A549 (cell line): ENCODE results near the gene NEK5. TPM values are rescaled to one million over a fixed set of nuclear protein-coding genes. Genes with fewer than 3 reads are reported as not detected.

Experiments
- ATAC-seq, 2 experiments: fragments of 200-7000 bp in 1 of 2; fragments of >200 bp in 1 of 2; cut with Nextera tagmentation in 1 of 2; cut with Tn5 transposase in 1 of 2; 3 replicates each; pipeline versions ENCODE4 v1.8.0 to v1.9.1; 2018 to 2020; ENCODE audit warnings: mild to moderate bottlenecking in 1 of 2, moderate library complexity in 1 of 2
- CTCF ChIA-PET: fragments of 300-600 bp; sonication (Branson Sonifier 250); formaldehyde crosslinking; extraction: SDS; loops from one replicate; lab custom pipeline; 2021; ENCODE audit warnings: antibody characterized with exemption, inconsistent platforms; lab: Yijun Ruan, JAX
- POLR2A ChIA-PET: fragments of 350-600 bp; formaldehyde crosslinking; extraction: SDS; loops from one replicate; lab custom pipeline; 2021; ENCODE audit warnings: antibody characterized with exemption, inconsistent platforms; lab: Yijun Ruan, JAX
- DNase-seq, 2 experiments: peaks; one replicate each; pipeline versions ENCODE4 v3.0.0 to v3.0.0-alpha.2; 2011 to 2016; ENCODE audit warnings: low read depth in 1 of 2, low spot score in 1 of 2
- FAIRE-seq: peaks from 2 replicates; lab custom pipeline; 2011; peaks lifted over from hg19 to GRCh38; lab: Jason Lieb, UNC
- H3K27ac ChIP-seq, 2 experiments: fragments of >200 bp; sonication (Bioruptor Twin); formaldehyde crosslinking; 3 replicates each; pipeline ENCODE4 v1.5.1; 2016 to 2017
- H3K4me1 ChIP-seq: fragments of >200 bp; sonication (Bioruptor Twin); formaldehyde crosslinking; 3 replicates; pipeline ENCODE4 v1.6.1; 2016
- H3K4me2 ChIP-seq: fragments of >200 bp; sonication (Bioruptor Twin); formaldehyde crosslinking; 3 replicates; pipeline ENCODE4 v1.6.1; 2016
- H3K4me3 ChIP-seq: fragments of >200 bp; sonication (Bioruptor Twin); formaldehyde crosslinking; 3 replicates; pipeline ENCODE4 v1.5.1; 2016
- H3K9me3 ChIP-seq: fragments of >200 bp; sonication (Bioruptor Twin); formaldehyde crosslinking; 3 replicates; pipeline ENCODE4 v1.6.1; 2016
- ATOH8 ChIP-seq: fragments of 250-450 bp; sonication (Bioruptor Pico); IDR thresholded peaks from 2 replicates; pipeline ENCODE4 v1.5.0; 2020; ENCODE audit warnings: low read depth, mild to moderate bottlenecking, moderate library complexity
- BHLHE40 ChIP-seq: IDR thresholded peaks from 2 replicates; pipeline ENCODE4 v1.6.1; 2012; ENCODE audit warnings: low read depth, low read length, inconsistent platforms
- CHD4 ChIP-seq: fragments of 200-600 bp; sonication (generic); IDR thresholded peaks from 2 replicates; pipeline ENCODE4 v1.6.1; 2016; ENCODE audit warnings: antibody characterized with exemption, mild to moderate bottlenecking, borderline replicate concordance
- ELK1 ChIP-seq: fragments of 150-350 bp; IDR thresholded peaks from 2 replicates; pipeline ENCODE4 v1.6.1; 2014; ENCODE audit warnings: low read depth, mild to moderate bottlenecking, low read length
- EP300 ChIP-seq, 2 experiments: fragments of >200 bp; sonication (Bioruptor Twin); formaldehyde crosslinking; IDR thresholded peaks; 2 replicates in 1 of 2; 3 replicates in 1 of 2; pipeline ENCODE4 v1.6.1; 2016 to 2017
- HEYL ChIP-seq: fragments of 250-450 bp; sonication (Bioruptor Pico); IDR thresholded peaks from 2 replicates; pipeline ENCODE4 v1.8.0; 2021; ENCODE audit warnings: mild to moderate bottlenecking, moderate library complexity
- HMGXB4 ChIP-seq: fragments of 250-450 bp; sonication (Bioruptor Pico); IDR thresholded peaks from 2 replicates; pipeline ENCODE4 v1.5.0; 2021; ENCODE audit warnings: mild to moderate bottlenecking, moderate library complexity, borderline replicate concordance
- HOXB5 ChIP-seq: fragments of 250-450 bp; sonication (Bioruptor Pico); IDR thresholded peaks from 2 replicates; pipeline ENCODE4 v1.5.0; 2020; ENCODE audit warnings: mild to moderate bottlenecking, moderate library complexity
- JUNB ChIP-seq: fragments of >200 bp; sonication (Bioruptor Twin); formaldehyde crosslinking; IDR thresholded peaks from 2 replicates; pipeline ENCODE4 v1.6.1; 2016
- KDM1A ChIP-seq: fragments of 200-600 bp; sonication (generic); IDR thresholded peaks from 2 replicates; pipeline ENCODE4 v1.6.1; 2016; ENCODE audit warnings: low read depth, mild to moderate bottlenecking
- KDM5A ChIP-seq: fragments of 200-600 bp; sonication (generic); IDR thresholded peaks from 2 replicates; pipeline ENCODE4 v1.6.1; 2016; ENCODE audit warnings: antibody characterized with exemption, mild to moderate bottlenecking
- MAZ ChIP-seq: fragments of 150-350 bp; IDR thresholded peaks from 2 replicates; pipeline ENCODE4 v1.6.1; 2014; ENCODE audit warnings: antibody characterized with exemption, low read depth, low read length, borderline replicate concordance
- MYC ChIP-seq: IDR thresholded peaks from 2 replicates; pipeline ENCODE4 v1.6.1; 2012; ENCODE audit warnings: mild to moderate bottlenecking, inconsistent platforms, low read length, improper control_type of control experiment, borderline replicate concordance
- NR3C1 ChIP-seq: fragments of >200 bp; sonication (Bioruptor Twin); formaldehyde crosslinking; IDR thresholded peaks from 3 replicates; pipeline ENCODE4 v1.6.1; 2017
- PBX3 ChIP-seq: IDR thresholded peaks from 2 replicates; pipeline ENCODE4 v1.6.1; 2012
- PHF8 ChIP-seq: fragments of 200-600 bp; sonication (generic); IDR thresholded peaks from 2 replicates; pipeline ENCODE4 v1.6.1; 2016; ENCODE audit warnings: low read depth, mild to moderate bottlenecking, antibody characterized with exemption, moderate library complexity, borderline replicate concordance
- RARB ChIP-seq: fragments of 250-450 bp; sonication (Bioruptor Pico); IDR thresholded peaks from 2 replicates; pipeline ENCODE4 v1.8.0; 2021; ENCODE audit warnings: mild to moderate bottlenecking, moderate library complexity
- REST ChIP-seq: fragments of 200-600 bp; sonication (generic); IDR thresholded peaks from 2 replicates; pipeline ENCODE4 v1.6.1; 2016; ENCODE audit warnings: antibody characterized with exemption, mild to moderate bottlenecking, moderate library complexity
- SREBF2 ChIP-seq: fragments of 450-650 bp; IDR thresholded peaks from 2 replicates; pipeline ENCODE4 v1.6.1; 2014; ENCODE audit warnings: mild to moderate bottlenecking, moderate library complexity
- TFCP2L1 ChIP-seq: fragments of 250-450 bp; sonication (Bioruptor Pico); IDR thresholded peaks from 2 replicates; pipeline ENCODE4 v1.5.0; 2021; ENCODE audit warnings: mild to moderate bottlenecking
- ZNF302 ChIP-seq: fragments of 250-450 bp; sonication (Bioruptor Pico); IDR thresholded peaks from 2 replicates; pipeline ENCODE4 v1.9.0; 2021; ENCODE audit warnings: inconsistent platforms, mild to moderate bottlenecking, moderate library complexity
- WGBS: methylation state at CpG from one replicate; pipeline ENCODE4 v1.1.6; 2017; ENCODE audit errors: missing lambda C conversion rate; 5-methylcytosine and 5-hydroxymethylcytosine counted together
- polyA plus RNA-seq, 4 experiments: library from polyadenylated mRNA; depleted of rRNA in 3 of 4; stranded (reverse); fragments of >200 nt; fragmentation: RNase III in 1 of 4; extraction: RNeasy Plus Mini Kit Qiagen cat#74134 plus additional on column Dnase treatment in 1 of 4; gene quantifications; 2 replicates in 3 of 4; 3 replicates in 1 of 4; pipeline ENCODE4 v1.2.3, GENCODE V29; 2011 to 2017

The NEK5 gene
- polyA plus RNA-seq, 2 of the 4 experiments (the other 2 are of a cell fraction) = 0.08 to 0.23 TPM

GRCh38 chr13:51993713-51994112 is 135.2 kb downstream of the NEK5 start (continued):
- no peak for TF ChIP-seq KDM5A
- TF ChIP-seq PHF8 = no peak
- no peak for TF ChIP-seq KDM1A

- Histone ChIP-seq H3K27ac (no peak overlapping the region), H3K4me3 (no peak overlapping the region), H3K4me2 (no peak overlapping the region), H3K4me1 (no peaks in the 10 kb centered on the region), H3K9me3 (no peaks in the 10 kb centered on the region)
- ChIA-PET CTCF (no interaction called here), POLR2A (no interaction called here)
- 52% methylated on average over 3 of the region's 3 CpGs for WGBS
- no peak for TF ChIP-seq HEYL (CRISPR knock-in tag)
- no peak for TF ChIP-seq PBX3
- no peak for TF ChIP-seq REST
- no peak for TF ChIP-seq MYC
- no peak for TF ChIP-seq ATOH8 (CRISPR knock-in tag)
- no peak for TF ChIP-seq BHLHE40
- no peak for TF ChIP-seq HMGXB4
- no peak for TF ChIP-seq EP300 (IDR thresholded peaks at IDR 0.05)
- TF ChIP-seq MAZ = no peak
- TF ChIP-seq TFCP2L1 (CRISPR knock-in tag) = no peak
- TF ChIP-seq HOXB5 (CRISPR knock-in tag) = no peak
- no peak for TF ChIP-seq CHD4
- TF ChIP-seq SREBF2 = no peak
- TF ChIP-seq NR3C1 = no peak
- no peak for TF ChIP-seq ZNF302 (CRISPR knock-in tag)
- TF ChIP-seq JUNB = no peak
- no peak for TF ChIP-seq PHF8
- TF ChIP-seq RARB (CRISPR knock-in tag) = no peak
- TF ChIP-seq ELK1 = no peak
- ATAC-seq (no peak), DNase-seq (no peak), FAIRE-seq (no peak)
Observed at GRCh38 chr13:51988988-51989618, 139.8 kb downstream of the NEK5 start.

Other genes starting within 250 kb of the NEK5 start
- 3.9 and 5.6 TPM in 2 replicates for gene ATP7B, start 117.6 kb downstream of the NEK5 start, polyA plus RNA-seq (2011; rRNA removed)
- gene ATP7B, start 117.6 kb downstream of the NEK5 start, polyA plus RNA-seq (2017; fragmentation: RNase III; extraction: RNeasy Plus Mini Kit Qiagen cat#74134 plus additional on column Dnase treatment) = 2.6 to 2.9 TPM (median 2.8 TPM) in 3 replicates
- 13.0 and 17.2 TPM in 2 replicates for gene ALG11, start 116.7 kb downstream of the NEK5 start, polyA plus RNA-seq (2011; rRNA removed)
- 16.0 to 17.4 TPM (median 16.3 TPM) in 3 replicates for gene ALG11, start 116.7 kb downstream of the NEK5 start, polyA plus RNA-seq (2017; fragmentation: RNase III; extraction: RNeasy Plus Mini Kit Qiagen cat#74134 plus additional on column Dnase treatment)
- gene UTP14C, start 104.4 kb downstream of the NEK5 start, polyA plus RNA-seq (2011; rRNA removed) = 11.6 and 15.1 TPM in 2 replicates
- 8.1 to 8.7 TPM (median 8.6 TPM) in 3 replicates for gene UTP14C, start 104.4 kb downstream of the NEK5 start, polyA plus RNA-seq (2017; fragmentation: RNase III; extraction: RNeasy Plus Mini Kit Qiagen cat#74134 plus additional on column Dnase treatment)
- gene NEK3, start 30.5 kb upstream of the NEK5 start, polyA plus RNA-seq (2011; rRNA removed) = 16.9 and 19.3 TPM in 2 replicates
- 6.5 to 9.3 TPM (median 6.6 TPM) in 3 replicates for gene NEK3, start 30.5 kb upstream of the NEK5 start, polyA plus RNA-seq (2017; fragmentation: RNase III; extraction: RNeasy Plus Mini Kit Qiagen cat#74134 plus additional on column Dnase treatment)